GM12891 (cell line): Measurements from ENCODE around the gene CDC42EP1.
A peak's percentile ranks its signal among the peaks of the same experiment; 100 is the strongest.
"Not testable (repeated sequence)": the region's sequence is repeated elsewhere in the genome, so short reads cannot be mapped to it uniquely, and the experiment has no call there.

ENCODE experiments used
- DNase-seq: peaks from one replicate; pipeline ENCODE4 v3.0.0; 2011; ENCODE audit warnings: low spot score; ENCODE audit not compliant: insufficient read length
- FAIRE-seq: peaks from 2 replicates; lab custom pipeline; 2011; peaks lifted over from hg19 to GRCh38; lab: Jason Lieb, UNC
- PAX5 ChIP-seq: IDR thresholded peaks from 2 replicates; pipeline ENCODE4 v1.6.1; 2011; ENCODE audit warnings: low read length, moderate library complexity, mild to moderate bottlenecking; ENCODE audit not compliant: insufficient read depth, severe bottlenecking
- POLR2A ChIP-seq: IDR thresholded peaks from 2 replicates; pipeline ENCODE4 v1.6.1; 2011; ENCODE audit warnings: low read depth, low read length, control low read depth
- POLR2AphosphoS5 ChIP-seq: IDR thresholded peaks from 2 replicates; pipeline ENCODE4 v1.6.1; 2011; ENCODE audit warnings: low read depth, low read length, control low read depth
- POU2F2 ChIP-seq: IDR thresholded peaks from 2 replicates; pipeline ENCODE4 v1.6.1; 2011; ENCODE audit warnings: low read depth, mild to moderate bottlenecking, control low read depth, low read length, moderate library complexity
- SPI1 ChIP-seq: IDR thresholded peaks from 2 replicates; pipeline ENCODE4 v1.6.1; 2011; ENCODE audit warnings: low read depth, low read length, control low read depth
- TAF1 ChIP-seq: IDR thresholded peaks from 2 replicates; pipeline ENCODE4 v1.6.1; 2011; ENCODE audit warnings: low read depth, low read length, control low read depth

Gene CDC42EP1

GRCh38 chr22:37519268-37520195, 40.7 kb upstream of the CDC42EP1 start, which contains the start of gene CARD10:
TSS of gene CARD10 (minus strand) at chr22:37519415. CDS start at chr22:37519200, 215 bp downstream.
- FAIRE-seq (peak; percentile 26), DNase-seq (peak; percentile 58)
- TF ChIP-seq POU2F2 (no peak), POLR2AphosphoS5 (no peak), POLR2A (no peak), SPI1 (no peak), TAF1 (no peak), PAX5 (no peak)

GRCh38 chr22:37520776-37521191, 39.5 kb upstream of the CDC42EP1 start:
- no peak for FAIRE-seq

GRCh38 chr22:37521236-37521739, 39.0 kb upstream of the CDC42EP1 start:
- TF ChIP-seq POU2F2 (no peak), POLR2AphosphoS5 (no peak), TAF1 (no peak), SPI1 (no peak), PAX5 (no peak), POLR2A (no peak)
- no peak for FAIRE-seq
- DNase-seq: no peak

More at GRCh38 chr22:37520776-37521191, 39.5 kb upstream of the CDC42EP1 start:
- no peak for DNase-seq
- TF ChIP-seq TAF1: no peak
- no peak for TF ChIP-seq POLR2AphosphoS5
- TF ChIP-seq POU2F2: no peak
- no peak for TF ChIP-seq POLR2A
- TF ChIP-seq SPI1: no peak
- TF ChIP-seq PAX5: no peak

GRCh38 chr22:37522482-37522881, 37.8 kb upstream of the CDC42EP1 start:
- DNase-seq (no peak), FAIRE-seq (no peak)

GRCh38 chr22:37525073-37525745, 35.1 kb upstream of the CDC42EP1 start:
- no peak for DNase-seq
- no peak for TF ChIP-seq POLR2A
- no peak for FAIRE-seq

More at GRCh38 chr22:37522482-37522881, 37.8 kb upstream of the CDC42EP1 start:
- no peak for TF ChIP-seq POLR2AphosphoS5

GRCh38 chr22:37525746-37526350, 34.4 kb upstream of the CDC42EP1 start:
- no peak for FAIRE-seq
- no peak for DNase-seq
- TF ChIP-seq POU2F2: no peak
- TF ChIP-seq POLR2A: no peak
- no peak for TF ChIP-seq TAF1
- no peak for TF ChIP-seq PAX5
- no peak for TF ChIP-seq POLR2AphosphoS5
- TF ChIP-seq SPI1: no peak

- TF ChIP-seq POLR2A (no peak), POLR2AphosphoS5 (no peak), SPI1 (no peak), POU2F2 (no peak), PAX5 (no peak), TAF1 (no peak)
- DNase-seq: no peak
- no peak for FAIRE-seq
Observed at GRCh38 chr22:37526376-37526775, 33.9 kb upstream of the CDC42EP1 start.

GRCh38 chr22:37527081-37527752, 33.1 kb upstream of the CDC42EP1 start:
- not testable (repeated sequence) for DNase-seq, FAIRE-seq

GRCh38 chr22:37527952-37528351, 32.3 kb upstream of the CDC42EP1 start:
- FAIRE-seq: not testable (repeated sequence)

More at GRCh38 chr22:37527952-37528351, 32.3 kb upstream of the CDC42EP1 start:
- not testable (repeated sequence) for DNase-seq
